HepG2 (cell line): ENCODE results near the gene LRRC45. TPM values are rescaled to one million over a fixed set of nuclear protein-coding genes. Genes with fewer than 3 reads are reported as not detected.

Experiments
- BCL6 ChIP-seq: IDR thresholded peaks from 2 replicates; pipeline ENCODE4 v1.6.1; 2016; ENCODE audit warnings: missing genetic modification reagents, missing compliant biosample characterization
- CENPX ChIP-seq: sonication (generic); formaldehyde crosslinking; IDR thresholded peaks from 2 replicates; pipeline ENCODE4 v1.9.0; 2021; ENCODE audit warnings: mild to moderate bottlenecking, missing genetic modification reagents, moderate library complexity
- CSRNP1 ChIP-seq: sonication (generic); formaldehyde crosslinking; IDR thresholded peaks from 2 replicates; pipeline ENCODE4 v1.8.1; 2023; ENCODE audit warnings: mild to moderate bottlenecking, missing genetic modification reagents
- ELF3 ChIP-seq: IDR thresholded peaks from 2 replicates; pipeline ENCODE4 v1.6.1; 2016; ENCODE audit warnings: missing genetic modification reagents, missing compliant biosample characterization
- HMGXB4 ChIP-seq, 2 experiments: sonication (generic) in 1 of 2; formaldehyde crosslinking in 1 of 2; IDR thresholded peaks; 2 replicates each; pipeline versions ENCODE4 v1.4.0 to v1.6.1; 2018 to 2020; ENCODE audit warnings: missing genetic modification reagents in 2 of 2, borderline replicate concordance in 1 of 2, low read depth in 1 of 2, mild to moderate bottlenecking in 1 of 2, missing biosample characterization in 1 of 2
- IRX3 ChIP-seq: sonication (generic); formaldehyde crosslinking; IDR thresholded peaks from 2 replicates; pipeline ENCODE4 v1.8.1; 2023; ENCODE audit warnings: mild to moderate bottlenecking, low read depth, missing genetic modification reagents, borderline replicate concordance
- KLF15 ChIP-seq: sonication (generic); formaldehyde crosslinking; IDR thresholded peaks from 2 replicates; pipeline ENCODE4 v1.8.1; 2023; ENCODE audit warnings: borderline replicate concordance, mild to moderate bottlenecking, inconsistent platforms, missing genetic modification reagents, mixed read lengths
- MAX ChIP-seq: IDR thresholded peaks from 2 replicates; pipeline ENCODE4 v1.6.1; 2012; ENCODE audit warnings: inconsistent platforms
- NONO ChIP-seq, 2 experiments: fragments of 450-650 bp in 1 of 2; sonication (generic) in 1 of 2; formaldehyde crosslinking in 1 of 2; IDR thresholded peaks in 1 of 2; conservative IDR thresholded peaks in 1 of 2; 2 replicates each; pipeline versions ENCODE4 v1.6.1 to v1.8.0; 2017 to 2022; ENCODE audit warnings: mild to moderate bottlenecking in 1 of 2, missing genetic modification reagents in 1 of 2, moderate library complexity in 1 of 2
- NR0B2 ChIP-seq: sonication (generic); formaldehyde crosslinking; IDR thresholded peaks from 2 replicates; pipeline ENCODE4 v1.4.0; 2020; ENCODE audit warnings: mild to moderate bottlenecking, missing genetic modification reagents
- PPARG ChIP-seq: conservative IDR thresholded peaks from 2 replicates; pipeline ENCODE4 v1.6.1; 2016; ENCODE audit warnings: missing biosample characterization, missing genetic modification reagents
- STAT6 ChIP-seq: sonication (generic); formaldehyde crosslinking; IDR thresholded peaks from 2 replicates; pipeline ENCODE4 v1.4.0; 2020; ENCODE audit warnings: missing genetic modification reagents, mild to moderate bottlenecking, borderline replicate concordance
- ZNF296 ChIP-seq: sonication (generic); formaldehyde crosslinking; conservative IDR thresholded peaks from 2 replicates; pipeline ENCODE4 v1.5.0; 2020; ENCODE audit warnings: mild to moderate bottlenecking, missing genetic modification reagents
- ZNF431 ChIP-seq: sonication (generic); formaldehyde crosslinking; IDR thresholded peaks from 2 replicates; pipeline ENCODE4 v1.9.0; 2022; ENCODE audit warnings: missing genetic modification reagents, low read depth, mild to moderate bottlenecking, borderline replicate concordance
- ZNF501 ChIP-seq: sonication (generic); formaldehyde crosslinking; IDR thresholded peaks from 2 replicates; pipeline ENCODE4 v1.5.1; 2020; ENCODE audit warnings: mild to moderate bottlenecking, moderate library complexity, missing genetic modification reagents
- polyA plus RNA-seq, 8 experiments: library from polyadenylated mRNA; depleted of rRNA in 3 of 8; stranded (reverse) in 7 of 8; unstranded in 1 of 8; fragments of >200 nt; fragmentation: Illumina TruSeq in 4 of 8; extraction: Trizol in 4 of 8; gene quantifications; 2 replicates each; pipeline versions ENCODE4 v1.2.1 to v1.2.3, GENCODE V29; 2011 to 2016; ENCODE audit warnings: low read depth in 4 of 8, missing spikeins in 1 of 8, mixed read lengths in 1 of 8; ENCODE audit not compliant: insufficient read depth in 1 of 8
- total RNA-seq, 5 experiments: library from RNA; depleted of rRNA; stranded (reverse); fragments of >200 nt; fragmentation: Illumina TruSeq; extraction: Trizol; gene quantifications; 2 replicates each; pipeline ENCODE4 v1.2.3, GENCODE V29; 2016; ENCODE audit warnings: low read depth in 1 of 5

LRRC45 gene
- total and polyA plus RNA-seq, 2 of the 13 experiments (the other 11 are each of a cell fraction or from before 2014, with no cell fraction given), result 11.6 to 48.1 TPM

DNA sequence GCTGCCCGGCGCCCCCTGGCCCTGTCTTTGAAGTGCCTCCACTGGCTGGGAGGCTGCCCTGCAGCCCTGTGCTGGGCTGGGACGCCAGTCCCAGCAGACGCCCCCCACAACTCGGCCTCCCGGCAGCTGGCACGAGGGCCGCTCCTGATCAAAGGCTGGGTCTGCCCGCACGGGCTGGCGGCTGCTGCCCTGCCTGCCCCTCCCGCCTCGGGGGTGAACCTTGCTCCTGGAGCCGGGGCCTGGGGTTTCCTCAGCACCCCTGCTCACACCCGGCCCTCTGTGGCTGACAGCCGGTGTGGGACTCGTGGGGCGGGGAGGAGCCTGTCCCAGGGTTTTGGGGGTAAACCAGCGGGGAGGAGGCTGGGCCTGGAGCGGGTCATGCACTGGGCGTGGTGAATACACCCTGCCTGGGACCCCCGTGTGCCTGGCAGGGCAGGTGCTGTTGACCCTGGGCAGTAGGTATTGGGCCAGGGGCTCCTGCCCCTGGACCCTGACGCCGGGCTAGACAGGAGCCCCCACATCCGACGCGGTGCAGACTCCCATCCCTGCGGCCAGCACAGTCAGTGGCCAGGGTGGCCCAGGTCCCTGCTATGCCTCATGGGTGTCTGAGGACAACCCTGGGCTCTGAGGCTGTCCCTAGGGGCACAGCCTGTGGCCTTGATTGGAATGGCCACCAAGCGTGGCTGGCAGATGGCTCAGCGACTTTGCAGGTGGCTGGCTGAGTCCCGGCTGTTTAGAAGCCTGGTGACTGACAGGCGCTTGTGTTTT, 22.1 kb upstream of the LRRC45 start (continued):
- TF ChIP-seq HMGXB4 (CRISPR knock-in tag; IDR thresholded peaks at IDR 0.05; ENCODE audit: borderline replicate concordance in 1 of 2, low read depth in 1 of 2), result peak; percentile 74 to 86; a peak in 3 of 4 replicates
- TF ChIP-seq NR0B2 (CRISPR knock-in tag), result peak; percentile 64; the same call in 1 of the 2 replicates
- TF ChIP-seq ZNF296 (CRISPR knock-in tag), result peak; percentile 94
- peak; percentile 71; the same call in 1 of the 2 replicates for TF ChIP-seq KLF15 (CRISPR knock-in tag)
- TF ChIP-seq MAX, result no peak
- peak; percentile 74 for TF ChIP-seq ELF3 (CRISPR knock-in tag)
- no peak for TF ChIP-seq CENPX (CRISPR knock-in tag)
- peak; percentile 96 for TF ChIP-seq CSRNP1
- TF ChIP-seq STAT6, result no peak; the same call in 1 of the 2 replicates
- TF ChIP-seq IRX3 (CRISPR knock-in tag), result no peak; the same call in 1 of the 2 replicates
- TF ChIP-seq PPARG (CRISPR knock-in tag), result peak; percentile 82
- TF ChIP-seq NONO (IDR thresholded peaks at IDR 0.05), result no peak
- peak; percentile 92 for TF ChIP-seq NONO (CRISPR knock-in tag; conservative IDR thresholded peaks at IDR 0.05)
- peak; percentile 89 for TF ChIP-seq ZNF431 (CRISPR knock-in tag)
- peak; percentile 92 for TF ChIP-seq BCL6 (CRISPR knock-in tag)
- peak; percentile 72 for TF ChIP-seq ZNF501 (CRISPR knock-in tag)
